Duodenal mucosa (tissue), 2 donors: ENCODE data around the gene TESK1.
A peak's percentile ranks its signal among the peaks of the same experiment; 100 is the strongest.
"Not testable (repeated sequence)": the region's sequence is repeated elsewhere in the genome, so short reads cannot be mapped to it uniquely, and the experiment has no call there.

Experiments
- H3K27ac ChIP-seq: one replicate; pipeline ENCODE4 v1.7.0; 2013; ENCODE audit warnings: low read depth, low read length
- H3K27me3 ChIP-seq, 2 donors: one replicate each; pipeline ENCODE4 v1.7.0; 2013; ENCODE audit warnings: low read length in 2 of 2, control low read depth in 1 of 2; ENCODE audit not compliant: insufficient read depth in 2 of 2, control insufficient read depth in 1 of 2
- H3K36me3 ChIP-seq, 2 donors: one replicate each; pipeline ENCODE4 v1.7.0; 2013; ENCODE audit warnings: low read length in 2 of 2, control low read depth in 1 of 2; ENCODE audit not compliant: insufficient read depth in 2 of 2, control insufficient read depth in 1 of 2
- H3K4me1 ChIP-seq, 2 donors: one replicate each; pipeline ENCODE4 v1.7.0; 2013; ENCODE audit warnings: low read length in 2 of 2, control low read depth in 1 of 2; ENCODE audit not compliant: insufficient read depth in 2 of 2, control insufficient read depth in 1 of 2
- H3K4me3 ChIP-seq, 2 donors: one replicate each; pipeline ENCODE4 v1.7.0; 2013; ENCODE audit warnings: low read length in 2 of 2, low read depth in 1 of 2
- H3K9ac ChIP-seq, 2 donors: one replicate each; pipeline ENCODE4 v1.7.0; 2013; ENCODE audit warnings: low read length in 2 of 2, low read depth in 1 of 2
- H3K9me3 ChIP-seq, 2 donors: one replicate each; pipeline ENCODE4 v1.7.0; 2013; ENCODE audit warnings: low read length in 2 of 2, control low read depth in 1 of 2; ENCODE audit not compliant: control insufficient read depth in 1 of 2

TESK1 gene

GRCh38 chr9:35603986-35604577 is 980 bp upstream of the TESK1 start:
- H3K4me1 ChIP-seq = peaks cover 21 to 25% of the 10 kb centered on the region in 2 donors
- H3K36me3 ChIP-seq = peaks cover 9 to 11% of the 10 kb centered on the region in 2 donors
- H3K9ac ChIP-seq = peak overlapping the region; percentile 83 to 95
- H3K27me3 ChIP-seq = no peaks in the 10 kb centered on the region
- peak overlapping the region; percentile 88 to 95 for H3K4me3 ChIP-seq
- H3K9me3 ChIP-seq = no peaks in the 10 kb centered on the region
- peak overlapping the region; percentile 87 for H3K27ac ChIP-seq

GRCh38 chr9:35605351-35606137 is 482 bp downstream of the TESK1 start:
- Histone ChIP-seq H3K27ac (no peak overlapping the region), H3K27me3 (no peaks in the 10 kb centered on the region), H3K9ac (peak overlapping the region; percentile 61 to 62), H3K4me3 (peak overlapping the region; percentile 75 to 79), H3K9me3 (no peaks in the 10 kb centered on the region), H3K4me1 (peaks cover 16 to 20% of the 10 kb centered on the region in 2 donors), H3K36me3 (peaks cover 14 to 21% of the 10 kb centered on the region in 2 donors)

DNA sequence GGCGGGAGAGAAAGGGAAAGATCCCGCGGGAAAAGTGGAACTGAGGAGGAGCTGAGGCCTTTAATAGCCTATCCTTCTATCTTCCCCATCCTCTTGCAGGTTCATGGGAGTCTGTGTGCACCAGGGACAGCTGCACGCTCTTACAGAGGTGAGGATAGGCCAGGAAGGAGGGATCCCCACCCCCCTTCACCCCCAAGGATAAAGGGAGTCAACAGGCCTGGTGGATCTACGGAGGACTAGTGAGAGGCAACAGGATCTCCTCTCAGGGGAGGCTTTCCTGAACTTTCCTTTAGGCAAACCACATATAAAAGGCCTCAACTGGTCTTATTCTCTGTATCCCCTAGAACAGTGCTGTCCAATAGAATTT is 1.1 kb downstream of the TESK1 start:
- H3K9ac ChIP-seq = peak overlapping the region; percentile 61 to 62
- peak overlapping the region; percentile 75 to 79 for H3K4me3 ChIP-seq
- no peak overlapping the region for H3K27ac ChIP-seq
- H3K36me3 ChIP-seq = peaks cover 14 to 21% of the 10 kb centered on the region in 2 donors
- no peaks in the 10 kb centered on the region for H3K27me3 ChIP-seq
- H3K4me1 ChIP-seq = peaks cover 16 to 20% of the 10 kb centered on the region in 2 donors
- no peaks in the 10 kb centered on the region for H3K9me3 ChIP-seq

- peaks cover 14 to 21% of the 10 kb centered on the region in 2 donors for H3K36me3 ChIP-seq
- H3K9me3 ChIP-seq = no peaks in the 10 kb centered on the region
- H3K9ac ChIP-seq = peak overlapping the region in 1 of 2 donors; percentile 41
- no peak overlapping the region for H3K27ac ChIP-seq
- H3K27me3 ChIP-seq = no peaks in the 10 kb centered on the region
- peaks cover 16 to 20% of the 10 kb centered on the region in 2 donors for H3K4me1 ChIP-seq
- peak overlapping the region; percentile 8 to 75 for H3K4me3 ChIP-seq
Measured at GRCh38 chr9:35606726-35607125, 1.7 kb downstream of the TESK1 start.

DNA sequence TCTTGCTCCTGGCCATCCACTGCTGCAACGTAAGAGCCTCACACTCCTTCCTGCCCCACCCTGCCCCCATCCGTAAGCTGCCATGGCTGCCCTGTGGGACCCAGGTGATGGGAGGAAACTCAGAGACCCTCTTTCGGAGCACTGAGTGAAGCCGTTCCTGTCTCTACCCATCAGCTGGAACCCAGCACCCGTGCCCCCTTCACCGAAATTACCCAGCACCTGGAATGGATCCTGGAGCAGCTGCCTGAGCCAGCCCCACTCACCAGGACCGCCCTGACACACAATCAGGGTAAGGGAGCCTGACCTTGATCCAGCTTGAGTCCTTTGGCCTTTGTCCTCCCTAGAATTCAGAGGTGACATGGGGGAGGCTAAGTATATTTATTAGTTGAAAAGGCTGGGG is 3.2 kb downstream of the TESK1 start:
- H3K9ac ChIP-seq = no peak overlapping the region
- no peak overlapping the region for H3K27ac ChIP-seq
- H3K4me3 ChIP-seq = no peak overlapping the region
- H3K27me3 ChIP-seq = no peaks in the 10 kb centered on the region
- peaks cover 11 to 18% of the 10 kb centered on the region in 2 donors for H3K4me1 ChIP-seq
- H3K9me3 ChIP-seq = no peaks in the 10 kb centered on the region
- peaks cover 14 to 21% of the 10 kb centered on the region in 2 donors for H3K36me3 ChIP-seq

GRCh38 chr9:35609001-35609819 is 4.1 kb downstream of the TESK1 start:
- no peak overlapping the region for H3K9ac ChIP-seq
- H3K4me3 ChIP-seq = no peak overlapping the region
- no peaks in the 10 kb centered on the region for H3K27me3 ChIP-seq
- H3K9me3 ChIP-seq = no peaks in the 10 kb centered on the region
- H3K4me1 ChIP-seq = peaks cover 5 to 12% of the 10 kb centered on the region in 2 donors
- peaks cover 14 to 21% of the 10 kb centered on the region in 2 donors for H3K36me3 ChIP-seq
- H3K27ac ChIP-seq = no peak overlapping the region

- H3K9ac ChIP-seq = no peak overlapping the region
- H3K9me3 ChIP-seq = no peaks in the 10 kb centered on the region
- H3K36me3 ChIP-seq = peaks cover 14 to 21% of the 10 kb centered on the region in 2 donors
- H3K4me1 ChIP-seq = peaks cover 5 to 12% of the 10 kb centered on the region in 2 donors
- H3K27me3 ChIP-seq = no peaks in the 10 kb centered on the region
- H3K27ac ChIP-seq = no peak overlapping the region
- H3K4me3 ChIP-seq = no peak overlapping the region
Measured at GRCh38 chr9:35609820-35610163, 4.7 kb downstream of the TESK1 start.

DNA sequence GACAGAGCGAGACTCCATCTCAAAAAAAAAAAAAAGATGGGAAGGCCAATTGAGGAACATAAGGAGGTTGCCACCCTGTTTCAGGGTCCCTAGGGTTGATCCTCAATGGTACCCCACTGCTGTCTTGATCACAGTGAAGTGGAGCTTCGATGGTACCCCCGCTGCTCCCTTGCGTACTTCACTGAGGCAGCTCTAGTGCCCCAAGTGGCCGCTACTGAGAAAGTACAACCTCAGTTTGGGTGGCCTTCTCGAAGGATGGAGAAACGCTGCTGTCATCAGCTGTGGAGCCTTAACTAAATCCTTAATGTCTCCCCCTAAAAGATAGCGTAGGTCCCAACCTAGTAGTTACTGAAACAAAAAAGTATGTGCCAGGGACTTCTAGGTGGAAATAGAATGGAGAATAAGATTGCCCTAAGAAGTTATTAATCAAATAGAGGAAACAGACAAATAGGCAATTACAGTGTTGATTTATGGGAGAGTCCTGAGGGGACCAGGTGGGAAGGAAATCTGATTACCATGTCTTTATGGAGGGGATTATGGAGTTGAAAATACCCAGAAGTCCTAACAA is 6.3 kb downstream of the TESK1 start:
- no peak overlapping the region for H3K27ac ChIP-seq
- peaks cover 14 to 21% of the 10 kb centered on the region in 2 donors for H3K36me3 ChIP-seq
- H3K27me3 ChIP-seq = no peaks in the 10 kb centered on the region
- no peak overlapping the region for H3K4me3 ChIP-seq
- peaks cover under 1 to 6% of the 10 kb centered on the region in 2 donors for H3K4me1 ChIP-seq
- H3K9ac ChIP-seq = no peak overlapping the region
- H3K9me3 ChIP-seq = no peaks in the 10 kb centered on the region

- not testable (repeated sequence) for H3K27me3 ChIP-seq
Measured at GRCh38 chr9:35612066-35612465, 7.0 kb downstream of the TESK1 start.

More at GRCh38 chr9:35612066-35612465, 7.0 kb downstream of the TESK1 start:
- H3K27ac ChIP-seq, H3K9ac ChIP-seq, H3K4me1 ChIP-seq, H3K9me3 ChIP-seq, H3K4me3 ChIP-seq: not testable (repeated sequence)
- peaks cover 14 to 21% of the 10 kb centered on the region in 2 donors for H3K36me3 ChIP-seq
